ENCODE data around the gene WNT1. TPM values are rescaled to one million over a fixed set of nuclear protein-coding genes. Genes with fewer than 3 reads are reported as not detected.

The WNT1 gene
- polyA plus RNA-seq, 3 donors, result 0.33 TPM; not detected in 2

DNA sequence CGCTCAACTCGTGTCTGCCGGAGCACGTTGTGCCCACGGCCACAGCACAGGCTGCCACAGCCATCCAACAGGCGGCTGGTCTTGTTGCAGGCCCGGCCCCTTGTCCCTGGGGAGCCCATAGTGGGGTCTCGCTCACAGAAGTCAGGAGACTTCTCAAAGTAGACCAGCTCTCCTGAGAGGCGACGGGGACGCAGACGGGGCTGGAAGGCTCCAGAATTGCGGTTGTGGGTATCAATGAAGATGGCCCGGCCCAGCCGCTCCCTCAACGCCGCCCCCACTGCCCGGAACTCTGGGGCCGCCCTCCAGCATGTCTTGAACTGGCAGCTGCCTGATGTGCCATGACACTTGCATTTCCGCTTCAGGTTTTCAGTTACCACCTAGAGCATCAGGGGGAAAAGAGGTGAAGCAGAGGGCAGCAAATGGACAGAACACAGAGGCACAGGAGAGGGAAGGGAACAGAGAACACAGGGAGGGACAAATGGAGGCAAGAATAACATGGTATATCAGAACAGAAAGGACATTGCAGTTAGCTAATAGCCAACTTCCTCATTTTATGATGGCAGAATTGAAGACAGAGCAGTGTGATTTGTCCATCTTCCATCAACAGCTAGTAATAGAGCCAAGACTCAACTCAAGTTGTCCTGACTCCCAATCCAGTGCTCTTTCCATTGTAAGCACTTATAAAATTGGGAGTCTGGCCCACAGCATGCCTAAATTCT, 11.8 kb upstream of the WNT1 start:
- H3K36me3 ChIP-seq (replicated peaks in 1 of 2; ENCODE audit: control insufficient read depth in 1 of 2, insufficient read depth in 2 of 2, low read length in 2 of 2), result no peaks in the 10 kb centered on the region
- Mint-ChIP-seq H3K4me3 (peak overlapping the region in 1 of 2 donors; percentile 68), H3K27me3 (ENCODE audit: low read depth in 3 of 3) (peaks cover 31 to 40% (median 32%) of the 10 kb centered on the region in 3 donors), H3K27ac (peak overlapping the region in 2 of 7 donors; percentile 33 to 76), H3K4me1 (peaks cover 24% of the 10 kb centered on the region), H3K36me3 (peaks cover 3 to 10% of the 10 kb centered on the region in 2 donors), H3K9me3 (peaks cover 0 to 10% (median 6%) of the 10 kb centered on the region in 7 donors)
- no peak overlapping the region for H3K27ac ChIP-seq (ENCODE audit: low read depth in 1 of 2, low read length in 2 of 2)
- no peak overlapping the region for H3K9ac ChIP-seq (ENCODE audit: insufficient read depth, low read length, poor library complexity, severe bottlenecking)
- H3K4me2 ChIP-seq (replicated peaks; ENCODE audit: extremely low read depth, low read length, poor library complexity, severe bottlenecking), result no peak overlapping the region
- H2AFZ ChIP-seq (ENCODE audit: insufficient read depth, low read depth, low read length, poor library complexity, severe bottlenecking), result peak overlapping the region; percentile 60
- H3K4me3 ChIP-seq (replicated peaks in 1 of 3; ENCODE audit: low read depth in 2 of 3, low read length in 3 of 3), result no peak overlapping the region
- H3K4me1 ChIP-seq (ENCODE audit: control insufficient read depth in 1 of 2, insufficient read depth in 2 of 2, low read length in 2 of 2), result peaks cover 16 to 28% of the 10 kb centered on the region in 2 donors
- intact Hi-C loops (cut with micrococcal nuclease), result no loop called here
- peaks cover 0 to 15% of the 10 kb centered on the region in 2 donors for H3K9me3 ChIP-seq (replicated peaks in 1 of 2; ENCODE audit: control insufficient read depth in 1 of 2, insufficient read depth in 1 of 2, low read length in 2 of 2)
- WGBS (ENCODE audit: insufficient coverage), result 82% methylated on average over 16 of the region's 20 CpGs
- DNase-seq, result no peak
- TF ChIP-seq, protein P1, sequence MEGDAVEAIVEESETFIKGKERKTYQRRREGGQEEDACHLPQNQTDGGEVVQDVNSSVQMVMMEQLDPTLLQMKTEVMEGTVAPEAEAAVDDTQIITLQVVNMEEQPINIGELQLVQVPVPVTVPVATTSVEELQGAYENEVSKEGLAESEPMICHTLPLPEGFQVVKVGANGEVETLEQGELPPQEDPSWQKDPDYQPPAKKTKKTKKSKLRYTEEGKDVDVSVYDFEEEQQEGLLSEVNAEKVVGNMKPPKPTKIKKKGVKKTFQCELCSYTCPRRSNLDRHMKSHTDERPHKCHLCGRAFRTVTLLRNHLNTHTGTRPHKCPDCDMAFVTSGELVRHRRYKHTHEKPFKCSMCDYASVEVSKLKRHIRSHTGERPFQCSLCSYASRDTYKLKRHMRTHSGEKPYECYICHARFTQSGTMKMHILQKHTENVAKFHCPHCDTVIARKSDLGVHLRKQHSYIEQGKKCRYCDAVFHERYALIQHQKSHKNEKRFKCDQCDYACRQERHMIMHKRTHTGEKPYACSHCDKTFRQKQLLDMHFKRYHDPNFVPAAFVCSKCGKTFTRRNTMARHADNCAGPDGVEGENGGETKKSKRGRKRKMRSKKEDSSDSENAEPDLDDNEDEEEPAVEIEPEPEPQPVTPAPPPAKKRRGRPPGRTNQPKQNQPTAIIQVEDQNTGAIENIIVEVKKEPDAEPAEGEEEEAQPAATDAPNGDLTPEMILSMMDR (IDR thresholded peaks at IDR 0.05), result no peak
- H4K20me1 ChIP-seq (ENCODE audit: insufficient read depth, low read length), result peaks cover 10% of the 10 kb centered on the region
- H3K79me2 ChIP-seq (ENCODE audit: insufficient read depth, low read length), result no peaks in the 10 kb centered on the region
- peaks cover 16 to 36% of the 10 kb centered on the region in 2 donors for H3K27me3 ChIP-seq (ENCODE audit: control insufficient read depth in 2 of 2, insufficient read depth in 2 of 2, low read length in 2 of 2)

DNA sequence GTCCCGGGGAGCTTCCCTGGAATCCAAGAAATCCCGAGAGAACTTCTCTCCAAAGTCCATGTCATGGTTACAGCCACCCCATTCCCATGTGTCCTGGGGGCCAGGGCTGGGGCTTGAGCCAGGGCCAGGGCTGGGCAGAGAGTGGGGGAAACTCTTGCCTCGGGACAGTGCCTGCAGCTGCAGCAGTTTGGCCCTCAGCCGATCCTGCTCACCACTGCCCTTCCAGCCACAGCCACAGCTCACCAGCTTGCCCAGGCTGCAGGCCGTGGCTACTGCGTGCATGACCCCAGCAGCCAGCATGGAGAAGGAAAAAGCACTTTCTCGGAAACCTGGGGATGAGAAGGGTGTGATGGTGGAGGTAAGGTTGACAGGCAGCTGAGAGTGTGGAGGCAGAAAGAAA, 10.1 kb upstream of the WNT1 start:
- Mint-ChIP-seq H3K4me3 (no peak overlapping the region), H3K9me3 (peaks cover 0 to 15% (median 11%) of the 10 kb centered on the region in 7 donors), H3K36me3 (peaks cover 3 to 14% of the 10 kb centered on the region in 2 donors), H3K27ac (no peak overlapping the region), H3K27me3 (ENCODE audit: low read depth in 3 of 3) (peaks cover 43 to 53% (median 49%) of the 10 kb centered on the region in 3 donors), H3K4me1 (peaks cover 37% of the 10 kb centered on the region)
- H3K4me3 ChIP-seq (replicated peaks in 1 of 3; ENCODE audit: low read depth in 2 of 3, low read length in 3 of 3), result no peak overlapping the region
- no peak overlapping the region for H3K4me2 ChIP-seq (replicated peaks; ENCODE audit: extremely low read depth, low read length, poor library complexity, severe bottlenecking)
- WGBS (ENCODE audit: insufficient coverage), result 100% methylated on average over 2 of the region's 7 CpGs
- H3K4me1 ChIP-seq (ENCODE audit: control insufficient read depth in 1 of 2, insufficient read depth in 2 of 2, low read length in 2 of 2), result peaks cover 27 to 44% of the 10 kb centered on the region in 2 donors
- no peak overlapping the region for H3K27ac ChIP-seq (ENCODE audit: low read depth in 1 of 2, low read length in 2 of 2)
- no peaks in the 10 kb centered on the region for H3K79me2 ChIP-seq (ENCODE audit: insufficient read depth, low read length)
- no peaks in the 10 kb centered on the region for H3K36me3 ChIP-seq (replicated peaks in 1 of 2; ENCODE audit: control insufficient read depth in 1 of 2, insufficient read depth in 2 of 2, low read length in 2 of 2)
- peaks cover 0 to 20% of the 10 kb centered on the region in 2 donors for H3K9me3 ChIP-seq (replicated peaks in 1 of 2; ENCODE audit: control insufficient read depth in 1 of 2, insufficient read depth in 1 of 2, low read length in 2 of 2)
- no peak overlapping the region for H2AFZ ChIP-seq (ENCODE audit: insufficient read depth, low read depth, low read length, poor library complexity, severe bottlenecking)
- TF ChIP-seq, protein P1 (IDR thresholded peaks at IDR 0.05), result no peak
- H3K27me3 ChIP-seq (ENCODE audit: control insufficient read depth in 2 of 2, insufficient read depth in 2 of 2, low read length in 2 of 2), result peaks cover 31 to 48% of the 10 kb centered on the region in 2 donors
- intact Hi-C loops (cut with micrococcal nuclease), result no loop called here
- no peak for DNase-seq
- no peak overlapping the region for H3K9ac ChIP-seq (ENCODE audit: insufficient read depth, low read length, poor library complexity, severe bottlenecking)
- H4K20me1 ChIP-seq (ENCODE audit: insufficient read depth, low read length), result peaks cover 10% of the 10 kb centered on the region
